H1 (cell line): ENCODE data around the gene BTBD7. TPM values are rescaled to one million over a fixed set of nuclear protein-coding genes. Genes with fewer than 3 reads are reported as not detected.

Experiments used
- CBX5 ChIP-seq: fragments of 300-800, 300-1000 bp; sonication (generic); IDR thresholded peaks from 2 replicates; pipeline ENCODE4 v1.7.1; 2016; ENCODE audit warnings: antibody characterized with exemption, low read length, low read depth
- CEBPB ChIP-seq: IDR thresholded peaks from 2 replicates; pipeline ENCODE4 v1.6.1; 2012; ENCODE audit warnings: low read depth, low read length
- CTBP2 ChIP-seq: IDR thresholded peaks from 2 replicates; pipeline ENCODE4 v1.7.0; 2011; ENCODE audit warnings: borderline replicate concordance, mild to moderate bottlenecking, moderate library complexity, mixed read lengths, low read length; ENCODE audit not compliant: insufficient read depth, insufficient read length
- KDM4A ChIP-seq: IDR thresholded peaks from one replicate; pipeline ENCODE4 v1.7.1; 2012; ENCODE audit warnings: low read depth, mild to moderate bottlenecking, moderate library complexity, low read length, inconsistent platforms; ENCODE audit not compliant: severe bottlenecking
- NRF1 ChIP-seq: IDR thresholded peaks from 2 replicates; pipeline ENCODE4 v1.6.1; 2011; ENCODE audit warnings: mild to moderate bottlenecking, low read depth, low read length, improper control_type of control experiment
- POLR2AphosphoS5 ChIP-seq: IDR thresholded peaks from 2 replicates; pipeline ENCODE4 v1.6.1; 2011; ENCODE audit warnings: low read depth, low read length
- polyA plus RNA-seq, 7 experiments: library from polyadenylated mRNA; depleted of rRNA in 3 of 7; stranded (reverse) in 5 of 7; unstranded in 2 of 7; fragments of >200 nt in 5 of 7; fragments of 200-250 nt in 2 of 7; gene quantifications; 1 replicate in 5 of 7; 2 replicates in 1 of 7; 4 replicates in 1 of 7; pipeline versions ENCODE4 v1.2.1 to v1.2.3, GENCODE V29; 2011 to 2013; ENCODE audit warnings: missing spikeins in 2 of 7, mixed read lengths in 2 of 7
- total RNA-seq: library from RNA; stranded (reverse); fragmentation: NEBNext Ultra II Directional; extraction: Animal tissue kit (Norgen Biotek cat#: 25700); gene quantifications from 2 replicates; pipeline ENCODE4 v1.2.1, GENCODE V29; 2021

BTBD7 gene
- total and polyA plus RNA-seq, 2 of the 8 experiments (the other 6 are each of a cell fraction or from before 2014, with no cell fraction given), result 12.1 to 46.1 TPM

DNA sequence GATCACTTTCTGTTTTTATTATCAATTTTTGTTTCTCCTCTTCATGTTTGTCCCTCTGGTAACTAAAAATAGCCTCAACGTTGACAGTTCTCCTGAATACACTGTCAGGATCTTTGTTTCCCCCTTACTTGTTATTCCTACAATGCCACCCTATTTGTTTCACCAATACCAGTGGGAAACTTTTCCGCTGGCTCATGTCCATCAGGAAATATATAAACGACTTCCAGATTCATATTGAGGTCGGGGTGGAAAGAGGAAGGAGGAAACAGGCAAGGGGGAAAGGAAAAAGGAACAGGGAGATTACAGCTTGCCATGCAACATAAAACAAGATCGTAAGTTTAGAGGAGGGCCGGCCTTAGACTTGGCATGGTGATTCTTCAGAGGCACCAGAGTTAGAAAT is 61.7 kb downstream of the BTBD7 start (continued):
- TF ChIP-seq CBX5 (no peak), CEBPB (no peak), POLR2AphosphoS5 (no peak), KDM4A (no peak), CTBP2 (no peak), NRF1 (no peak)
- TF ChIP-seq, all 59 proteins: peak for 0
